ENCODE results near the gene CD99L2.
"Not testable (repeated sequence)": the region's sequence is repeated elsewhere in the genome, so short reads cannot be mapped to it uniquely, and the experiment has no call there.

The CD99L2 gene

DNA sequence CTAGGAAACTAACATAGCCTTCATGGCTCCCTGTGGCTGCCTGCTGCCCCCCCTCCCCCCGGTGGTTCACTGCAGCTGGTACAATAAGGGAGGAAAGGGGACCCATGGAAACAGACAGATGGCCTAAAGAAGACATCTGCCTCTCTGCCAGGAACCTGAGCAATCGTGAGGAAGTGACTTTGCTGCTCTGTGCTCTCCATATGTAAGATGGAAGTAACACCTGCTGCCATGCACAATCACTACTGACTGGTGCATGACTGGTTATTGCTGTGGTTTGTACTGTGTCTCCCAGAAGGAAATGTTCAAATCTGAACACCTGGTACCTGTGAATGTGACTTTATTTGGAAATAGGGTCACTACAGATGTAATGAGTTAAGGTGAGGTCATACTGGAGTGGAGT is 43.6 kb downstream of the CD99L2 start:
- no peak for DNase-seq (ENCODE audit: low read depth)

DNA sequence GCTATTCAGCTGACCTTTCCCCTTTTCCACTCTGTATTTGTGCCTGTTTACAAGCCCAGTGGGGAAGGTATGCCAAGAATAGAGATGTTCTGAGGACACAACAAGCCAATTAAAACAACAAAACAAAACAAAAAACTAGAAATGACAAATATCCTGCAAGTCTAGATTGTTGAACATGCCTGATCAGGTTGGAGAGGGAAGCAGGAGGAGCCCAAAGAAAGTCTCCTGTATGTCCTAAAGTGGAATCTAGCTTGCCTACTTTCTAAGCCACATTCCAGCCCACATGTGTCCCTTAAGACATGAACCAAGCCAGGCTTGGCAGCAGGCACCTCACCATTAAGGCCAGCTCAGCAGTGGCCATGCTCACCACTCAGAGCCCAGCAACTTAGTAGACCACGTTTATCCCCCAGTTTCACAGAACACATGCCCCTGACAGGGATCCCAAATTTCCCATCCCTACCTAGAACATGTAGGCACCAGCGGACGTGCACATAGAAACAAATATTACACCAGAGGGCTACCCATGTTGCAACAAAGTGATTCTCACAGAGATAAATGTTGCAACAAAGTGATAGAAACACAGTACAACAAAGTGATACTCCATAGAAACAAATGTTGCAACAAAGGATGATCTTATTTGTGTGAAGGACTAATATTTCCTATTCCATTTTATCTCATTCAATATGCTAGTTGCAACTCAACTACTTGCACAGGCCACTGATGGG is 48.3 kb downstream of the CD99L2 start:
- no peak for DNase-seq (ENCODE audit: low read depth)

GRCh38 chrX:150849486-150849885 is 49.0 kb downstream of the CD99L2 start:
- no peak for DNase-seq (ENCODE audit: low read depth)

GRCh38 chrX:150848914-150849365 is 49.5 kb downstream of the CD99L2 start:
- DNase-seq (ENCODE audit: low read depth) = no peak

DNA sequence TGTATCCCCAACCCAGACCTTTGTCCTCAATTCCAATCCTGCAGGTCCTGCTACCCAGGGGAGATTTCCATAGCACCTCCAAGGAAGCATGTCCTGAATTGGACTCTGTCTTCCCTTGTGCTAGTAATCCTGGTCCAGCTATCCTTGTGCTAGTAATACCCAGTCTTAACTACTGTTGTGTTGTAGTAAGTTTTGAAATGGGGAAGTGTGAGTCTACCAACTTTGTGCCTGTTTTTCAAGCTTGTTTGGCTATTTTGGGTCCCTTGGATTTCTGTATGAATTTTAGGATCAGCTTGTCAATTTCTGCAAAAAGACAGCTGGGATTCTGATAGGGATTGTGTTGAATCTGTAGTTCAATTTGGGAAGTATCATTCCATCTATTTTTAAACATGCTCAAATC is 51.4 kb downstream of the CD99L2 start:
- no peak for DNase-seq (ENCODE audit: low read depth)

DNA sequence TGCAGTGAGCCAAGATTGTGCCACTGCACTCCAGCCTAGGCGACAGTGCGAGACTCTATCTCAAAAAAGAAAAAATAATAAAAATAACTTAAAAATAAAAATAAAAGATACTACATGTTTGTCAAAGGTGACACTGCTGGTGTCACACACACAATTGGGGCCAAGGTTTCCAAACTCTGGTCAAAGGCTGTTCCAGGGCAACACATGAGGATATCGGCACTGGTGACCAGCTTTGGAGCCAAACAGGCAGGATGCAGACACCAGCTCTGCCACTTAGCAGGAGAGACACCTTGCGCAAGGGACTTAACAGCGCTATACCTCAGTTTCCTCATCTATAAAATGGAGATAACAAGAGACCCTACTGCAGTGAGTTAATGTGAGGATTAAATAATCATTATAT is 52.3 kb downstream of the CD99L2 start:
- DNase-seq (ENCODE audit: low read depth) = no peak

DNA sequence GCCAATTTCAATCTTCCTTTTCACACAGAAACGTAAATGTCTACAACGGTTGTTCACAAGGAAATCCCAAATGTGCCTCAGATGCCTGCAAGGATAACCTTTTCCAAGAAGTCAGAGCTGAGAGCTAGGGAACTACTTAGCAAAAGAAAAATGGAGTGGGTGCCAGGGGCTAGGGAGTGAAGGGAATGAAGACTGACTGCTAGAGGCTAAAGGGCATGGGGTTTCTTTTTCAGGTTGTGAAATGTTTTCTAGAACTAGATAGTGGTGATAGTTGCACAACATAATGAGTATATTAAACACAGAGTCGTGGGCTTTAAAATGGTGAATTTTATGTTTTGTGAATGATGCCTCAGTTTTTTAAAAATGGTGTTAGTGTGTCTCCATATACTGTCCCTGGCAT is 53.4 kb downstream of the CD99L2 start:
- no peak for DNase-seq (ENCODE audit: low read depth)

DNA sequence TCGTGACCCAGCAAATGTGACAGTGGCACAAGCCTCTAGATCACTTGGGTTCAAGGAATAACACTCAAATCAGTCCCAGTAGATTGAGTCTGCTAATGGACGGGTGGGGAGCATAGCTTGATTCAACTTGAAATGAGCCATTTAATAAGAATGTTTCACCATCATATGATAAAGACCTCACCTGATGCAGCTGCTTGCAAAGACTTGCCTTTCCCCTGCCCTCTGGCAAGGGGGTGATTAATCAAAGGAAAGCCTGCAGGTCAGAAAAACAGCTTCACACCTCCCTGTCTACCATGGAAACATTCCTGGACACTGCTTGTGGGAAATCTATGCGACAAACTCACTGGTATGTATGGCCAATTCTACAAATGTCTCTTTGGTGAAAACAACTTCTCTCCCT is 54.5 kb downstream of the CD99L2 start:
- no peak for DNase-seq (ENCODE audit: low read depth)

DNA sequence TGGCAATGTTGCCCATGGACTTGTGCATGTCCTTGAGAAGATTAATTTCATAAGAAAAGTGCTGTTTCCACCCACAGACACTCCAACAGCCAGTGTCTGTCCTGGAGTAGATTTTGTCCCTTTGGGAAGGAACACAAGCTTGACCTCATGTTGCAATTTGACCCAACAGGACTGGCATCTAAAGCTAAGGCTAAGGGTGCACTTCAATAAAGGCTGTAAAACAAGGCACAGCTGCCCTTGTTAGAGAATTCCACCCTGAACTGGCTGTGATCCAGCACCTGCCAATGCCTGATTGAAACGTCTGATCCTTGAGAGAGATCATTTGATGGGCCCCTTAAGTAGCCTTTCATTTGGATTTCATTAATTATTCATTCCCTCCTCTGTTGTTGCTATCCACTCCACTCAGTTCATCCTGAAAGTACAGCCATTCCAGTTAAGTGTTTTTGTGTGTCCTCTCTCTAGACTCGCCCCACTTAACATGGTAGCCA is 56.2 kb downstream of the CD99L2 start:
- no peak for DNase-seq (ENCODE audit: low read depth)

GRCh38 chrX:150841456-150842197 is 56.8 kb downstream of the CD99L2 start:
- no peak for DNase-seq (ENCODE audit: low read depth)

DNA sequence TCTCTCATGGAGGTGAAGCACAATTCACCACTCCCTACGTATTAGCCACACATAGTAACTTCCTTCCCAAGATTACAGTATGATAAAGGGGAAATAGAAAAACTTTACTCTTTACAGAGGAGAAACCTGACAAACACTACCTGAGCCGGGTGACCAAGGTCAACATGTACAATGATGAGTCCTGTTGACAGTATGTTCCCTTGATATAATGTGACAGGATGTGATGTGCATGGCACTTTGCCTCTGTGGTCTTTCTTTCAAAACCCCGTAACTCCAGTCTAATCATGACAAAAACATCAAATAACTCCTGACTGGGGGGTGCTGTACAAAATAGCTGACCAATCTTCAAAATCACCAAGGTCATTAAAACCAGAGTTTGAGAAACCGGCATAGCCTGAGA is 60.6 kb downstream of the CD99L2 start:
- no peak for DNase-seq (ENCODE audit: low read depth)

DNA sequence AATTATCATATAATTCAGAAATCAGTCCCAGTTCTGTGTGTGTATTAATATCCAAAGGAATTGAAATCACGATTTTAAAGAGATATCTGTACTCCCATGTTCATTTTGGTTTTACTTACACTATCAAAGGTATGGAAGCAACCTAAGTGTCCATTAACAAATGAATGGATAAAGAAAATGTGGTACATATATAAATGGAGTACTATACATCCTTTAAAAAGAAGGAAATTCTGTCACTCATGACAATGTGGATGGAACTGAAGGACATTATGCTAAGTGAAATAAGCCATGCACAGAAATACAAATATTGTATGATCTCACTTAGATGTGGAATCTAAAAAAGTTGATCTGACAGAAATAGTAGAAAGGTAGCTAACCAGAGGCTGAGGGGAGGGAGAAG is 63.8 kb downstream of the CD99L2 start:
- no peak for DNase-seq (ENCODE audit: low read depth)

GRCh38 chrX:150833454-150834056 is 64.9 kb downstream of the CD99L2 start:
- DNase-seq (ENCODE audit: low read depth) = no peak

DNA sequence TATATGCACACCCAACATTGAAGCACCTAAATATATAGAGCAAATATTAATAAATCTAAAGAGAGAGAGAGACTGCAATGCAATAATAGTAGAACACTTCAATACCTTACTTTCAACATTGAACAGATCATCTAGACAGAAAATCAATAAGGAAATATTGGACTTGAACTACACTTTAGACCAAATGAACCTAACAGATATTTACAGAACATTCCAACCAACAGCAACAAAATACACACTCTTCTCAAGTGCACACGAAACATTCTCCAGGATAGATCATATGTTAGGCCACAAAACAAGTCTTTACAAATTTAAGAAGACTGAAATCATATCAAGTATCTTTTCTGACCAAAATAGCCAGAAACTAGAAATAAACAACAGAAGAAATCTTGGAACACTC is 66.6 kb downstream of the CD99L2 start:
- no peak for DNase-seq (ENCODE audit: low read depth)

GRCh38 chrX:150828785-150829184 is 69.7 kb downstream of the CD99L2 start:
- DNase-seq (ENCODE audit: low read depth) = no peak

DNA sequence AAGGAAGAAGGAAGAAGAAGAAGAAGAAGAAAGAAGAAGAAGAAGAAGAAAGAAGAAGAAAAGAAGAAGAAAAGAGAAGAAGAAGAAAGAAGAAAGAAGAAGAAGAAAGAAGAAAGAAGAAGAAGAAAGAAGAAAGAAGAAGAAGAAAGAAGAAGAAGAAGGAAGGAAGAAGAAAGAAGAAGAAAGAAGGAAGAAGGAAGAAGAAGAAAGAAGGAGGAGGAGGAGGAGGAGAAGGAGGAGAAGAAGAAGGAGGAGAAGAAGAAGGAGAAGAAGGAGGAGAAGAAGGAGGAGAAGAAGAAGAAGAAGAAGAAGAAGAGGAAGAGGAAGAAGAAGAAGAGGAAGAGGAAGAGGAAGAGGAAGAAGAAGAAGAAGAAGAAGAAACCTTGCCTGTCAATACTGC is 74.1 kb downstream of the CD99L2 start:
- DNase-seq (ENCODE audit: low read depth) = not testable (repeated sequence)

- DNase-seq (ENCODE audit: low read depth) = not testable (repeated sequence)
Observed at GRCh38 chrX:150823826-150824225, 74.6 kb downstream of the CD99L2 start.

- DNase-seq (ENCODE audit: low read depth) = no peak
Observed at GRCh38 chrX:150821971-150822370, 76.5 kb downstream of the CD99L2 start.

DNA sequence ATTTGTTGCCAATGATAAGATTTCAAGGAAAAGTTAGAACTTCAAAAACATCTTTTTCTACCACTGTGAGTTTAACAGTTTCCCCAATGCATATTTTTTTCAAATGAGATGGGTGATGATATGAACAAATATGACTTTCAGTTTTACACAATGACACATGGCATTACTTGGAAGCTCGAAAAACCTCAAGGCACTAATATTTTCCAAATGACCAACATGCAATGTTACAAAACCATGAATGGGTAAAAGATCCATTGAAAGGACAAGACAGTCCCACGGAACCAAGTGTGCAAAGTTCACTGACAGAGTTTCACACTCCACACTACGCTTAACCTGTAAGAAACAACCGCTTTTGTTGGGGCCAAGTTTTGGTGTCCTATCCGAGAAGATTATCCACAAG is 84.5 kb downstream of the CD99L2 start:
- DNase-seq (ENCODE audit: low read depth) = no peak

- DNase-seq (ENCODE audit: low read depth) = no peak
Observed at GRCh38 chrX:150806827-150807226, 91.6 kb downstream of the CD99L2 start.

GRCh38 chrX:150805736-150806135 is 92.7 kb downstream of the CD99L2 start:
- no peak for DNase-seq (ENCODE audit: low read depth)

DNA sequence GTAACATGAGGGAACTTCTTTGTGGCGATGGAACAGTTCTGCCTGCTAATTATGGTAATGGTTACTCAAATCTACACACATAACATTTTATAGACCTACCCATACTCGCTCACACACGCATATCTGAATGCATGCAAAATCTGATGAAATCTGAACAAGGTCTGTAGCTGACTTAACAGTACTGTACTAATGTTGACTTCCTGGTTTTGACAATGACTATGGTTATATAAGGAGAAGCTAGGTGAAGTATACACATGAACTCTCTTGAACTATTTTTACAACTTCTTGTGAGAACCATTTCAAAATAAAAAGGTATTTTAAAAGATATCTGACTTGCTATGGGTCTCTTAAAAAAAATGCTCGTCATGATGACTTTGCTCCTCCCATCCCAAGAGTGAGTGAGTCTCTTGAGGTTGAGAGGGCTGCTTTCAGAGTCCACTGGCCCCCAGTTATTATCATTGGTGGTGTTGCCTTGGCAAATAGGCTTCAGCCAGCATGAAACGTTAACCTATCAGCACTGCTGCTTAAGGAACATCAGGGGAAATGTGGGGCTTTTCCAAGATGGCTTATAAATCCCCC is 105.4 kb downstream of the CD99L2 start:
- DNase-seq (ENCODE audit: low read depth) = no peak

DNA sequence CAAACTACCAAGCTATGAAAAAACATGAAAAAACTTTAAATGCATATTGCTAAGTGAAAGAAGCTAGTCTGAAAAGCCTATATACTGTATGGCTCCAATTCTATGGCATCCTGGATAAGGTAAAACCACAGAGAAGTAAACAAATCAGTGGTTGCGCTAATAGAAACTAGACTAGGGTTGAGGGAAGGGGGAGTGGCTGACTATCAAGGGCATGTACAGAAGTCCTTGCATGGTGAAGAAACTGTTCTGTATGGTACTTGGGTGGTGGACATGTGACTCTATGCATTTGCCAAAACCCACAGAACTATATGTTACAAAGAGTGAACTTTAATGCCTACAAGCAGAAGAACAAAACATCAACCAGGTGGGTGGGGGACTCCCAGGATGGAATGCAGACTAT is 108.4 kb downstream of the CD99L2 start:
- DNase-seq (ENCODE audit: low read depth) = no peak
